Measurements from ENCODE around the gene DGKG.

Gene DGKG

GRCh38 chr3:186321746-186322145 is 40.3 kb downstream of the DGKG start:
- Histone ChIP-seq H3K4me3 (replicated peaks; ENCODE audit: low read depth, low read length) (no peak overlapping the region), H3K36me3 (ENCODE audit: control insufficient read depth, insufficient read depth, low read length) (no peaks in the 10 kb centered on the region), H3K27me3 (replicated peaks; ENCODE audit: control insufficient read depth, insufficient read depth, low read length) (no peaks in the 10 kb centered on the region)
- no peak for DNase-seq (ENCODE audit: extremely low read depth, insufficient read length)
- TF ChIP-seq CTCF (IDR thresholded peaks at IDR 0.05; ENCODE audit: insufficient read depth, low read length, poor library complexity, severe bottlenecking), result no peak

- Histone ChIP-seq H3K36me3 (ENCODE audit: control insufficient read depth, insufficient read depth, low read length) (no peaks in the 10 kb centered on the region), H3K4me3 (replicated peaks; ENCODE audit: low read depth, low read length) (no peak overlapping the region), H3K27me3 (replicated peaks; ENCODE audit: control insufficient read depth, insufficient read depth, low read length) (no peaks in the 10 kb centered on the region)
- no peak for DNase-seq (ENCODE audit: extremely low read depth, insufficient read length)
- no peak for TF ChIP-seq CTCF (IDR thresholded peaks at IDR 0.05; ENCODE audit: insufficient read depth, low read length, poor library complexity, severe bottlenecking)
Observed at GRCh38 chr3:186320862-186321568, 41.0 kb downstream of the DGKG start.

GRCh38 chr3:186319945-186320344 is 42.1 kb downstream of the DGKG start:
- no peak for DNase-seq (ENCODE audit: extremely low read depth, insufficient read length)
- no peak for TF ChIP-seq CTCF (IDR thresholded peaks at IDR 0.05; ENCODE audit: insufficient read depth, low read length, poor library complexity, severe bottlenecking)
- no peaks in the 10 kb centered on the region for H3K36me3 ChIP-seq (ENCODE audit: control insufficient read depth, insufficient read depth, low read length)
- H3K4me3 ChIP-seq (replicated peaks; ENCODE audit: low read depth, low read length), result no peak overlapping the region
- H3K27me3 ChIP-seq (replicated peaks; ENCODE audit: control insufficient read depth, insufficient read depth, low read length), result no peaks in the 10 kb centered on the region

- DNase-seq (ENCODE audit: extremely low read depth, insufficient read length), result no peak
- no peak for TF ChIP-seq CTCF (IDR thresholded peaks at IDR 0.05; ENCODE audit: insufficient read depth, low read length, poor library complexity, severe bottlenecking)
- H3K36me3 ChIP-seq (ENCODE audit: control insufficient read depth, insufficient read depth, low read length), result no peaks in the 10 kb centered on the region
- H3K27me3 ChIP-seq (replicated peaks; ENCODE audit: control insufficient read depth, insufficient read depth, low read length), result no peaks in the 10 kb centered on the region
- no peak overlapping the region for H3K4me3 ChIP-seq (replicated peaks; ENCODE audit: low read depth, low read length)
Observed at GRCh38 chr3:186318135-186318534, 43.9 kb downstream of the DGKG start.

- Histone ChIP-seq H3K36me3 (ENCODE audit: control insufficient read depth, insufficient read depth, low read length) (no peaks in the 10 kb centered on the region), H3K27me3 (replicated peaks; ENCODE audit: control insufficient read depth, insufficient read depth, low read length) (no peaks in the 10 kb centered on the region), H3K4me3 (replicated peaks; ENCODE audit: low read depth, low read length) (no peak overlapping the region)
- no peak for TF ChIP-seq CTCF (IDR thresholded peaks at IDR 0.05; ENCODE audit: insufficient read depth, low read length, poor library complexity, severe bottlenecking)
- DNase-seq (ENCODE audit: extremely low read depth, insufficient read length), result no peak
Observed at GRCh38 chr3:186317478-186317877, 44.6 kb downstream of the DGKG start.

All from GM06990 (cell line).